DLD1 (cell line): ENCODE data around the gene ZNF683.
"Not testable (repeated sequence)": the region's sequence is repeated elsewhere in the genome, so short reads cannot be mapped to it uniquely, and the experiment has no call there.

ENCODE experiments used
- in situ Hi-C: cut with HindIII; loops from 2 replicates; pipeline ENCODE4 v1.10.0; 2017; ENCODE audit warnings: low sequenced_read_pairs

The ZNF683 gene

DNA sequence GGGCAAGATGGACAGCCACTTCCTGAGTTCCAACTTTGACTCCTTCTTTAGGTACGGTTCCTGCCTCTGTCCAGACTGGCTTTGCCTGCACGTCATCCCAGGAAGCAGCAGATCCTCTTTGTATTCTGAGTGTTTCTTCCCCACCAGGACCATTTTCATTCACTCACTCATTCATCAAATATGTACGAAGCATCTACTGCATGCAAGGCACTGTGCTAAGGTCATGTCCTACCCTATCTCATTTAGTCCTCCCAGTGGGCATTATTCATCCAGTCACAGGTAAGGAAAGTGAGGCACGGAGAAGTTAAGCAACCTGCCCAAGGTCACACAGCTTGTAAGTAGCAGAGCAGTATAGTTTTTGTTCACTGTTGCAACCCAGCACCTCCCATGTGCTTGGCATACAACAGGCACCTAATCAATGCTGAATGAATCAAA, 32.5 kb downstream of the ZNF683 start:
- in situ Hi-C loops: loop anchor here (5.0 kb wide), 1 partner anchor 63 kb away; no protein-coding TSS in a partner anchor

DNA sequence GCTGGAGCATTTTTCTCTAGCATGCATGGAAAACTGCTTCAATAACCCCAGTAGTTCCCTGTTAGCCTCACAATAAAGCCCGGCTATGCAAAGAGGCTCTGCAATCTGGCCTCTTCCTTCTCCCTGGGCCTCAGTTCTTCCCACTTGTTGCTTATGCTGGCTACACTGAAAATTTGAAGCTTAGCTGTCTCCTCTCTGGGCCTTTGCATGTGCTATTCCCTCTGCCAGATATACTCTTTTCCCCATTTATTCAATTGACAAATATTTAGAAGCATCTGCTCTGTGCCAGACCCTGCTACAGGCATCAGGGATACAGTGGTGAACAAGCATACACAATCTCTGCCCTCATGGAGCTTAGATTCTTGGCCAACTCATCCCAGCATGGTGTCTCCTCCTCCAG, 33.9 kb downstream of the ZNF683 start:
- in situ Hi-C loops: no loop called here

DNA sequence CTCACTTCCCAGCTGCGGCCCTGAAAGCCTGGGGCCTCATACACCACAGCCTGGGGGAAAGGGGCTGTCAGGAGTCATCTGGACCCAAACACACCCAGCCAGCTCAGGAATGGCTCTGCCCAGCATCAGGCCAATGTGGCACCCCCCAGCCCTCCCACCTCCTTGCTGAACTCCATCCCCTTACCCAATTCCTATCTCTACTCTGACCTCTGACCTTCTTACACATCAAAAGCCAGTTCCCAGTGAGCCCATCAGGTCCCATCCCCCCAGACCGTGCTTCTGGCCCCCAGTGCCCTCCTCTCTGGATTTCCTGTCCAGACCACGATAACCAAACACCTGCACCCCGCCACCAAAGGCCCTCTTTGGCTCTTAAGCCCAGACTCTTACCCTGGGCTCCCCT, 34.9 kb downstream of the ZNF683 start:
- in situ Hi-C loops: no loop called here

GRCh38 chr1:26337206-26337535, 35.4 kb downstream of the ZNF683 start:
- in situ Hi-C loops: no loop called here

DNA sequence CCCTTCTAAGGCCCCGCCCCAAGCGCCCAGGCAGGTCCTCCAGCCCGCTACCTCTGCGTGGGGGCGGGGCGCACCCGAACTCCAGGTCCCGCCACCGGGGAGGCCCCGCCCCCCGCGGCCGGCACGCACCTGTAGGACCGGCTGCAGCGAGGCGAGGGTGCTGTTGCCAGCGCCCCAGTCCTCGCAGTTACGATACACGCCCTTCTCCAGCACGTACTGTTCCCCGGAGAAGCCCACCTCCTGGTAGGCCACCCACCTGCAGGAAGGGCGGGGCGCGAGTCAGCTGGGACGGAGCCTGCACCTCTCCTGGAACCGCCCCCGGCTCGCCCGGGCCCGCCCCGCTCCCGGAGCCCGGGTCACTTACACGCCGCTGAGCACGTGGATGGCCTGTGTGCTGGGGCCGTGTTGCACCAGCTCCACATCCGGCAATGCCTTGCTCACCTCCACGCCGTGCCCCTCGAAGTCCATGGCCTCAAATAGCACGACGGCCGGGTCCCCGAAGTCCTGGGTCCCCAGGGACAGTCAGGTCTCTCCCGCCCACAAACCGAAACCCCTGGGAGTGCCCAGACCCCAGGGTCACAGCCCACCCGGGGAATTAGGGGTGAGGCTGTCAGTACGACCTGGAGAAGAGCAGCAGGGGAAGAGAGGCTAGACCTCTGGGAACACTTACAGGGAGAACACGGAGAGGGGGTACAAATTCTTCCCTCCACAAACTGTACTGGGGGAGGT, 35.9 kb downstream of the ZNF683 start:
- in situ Hi-C loops: no loop called here

DNA sequence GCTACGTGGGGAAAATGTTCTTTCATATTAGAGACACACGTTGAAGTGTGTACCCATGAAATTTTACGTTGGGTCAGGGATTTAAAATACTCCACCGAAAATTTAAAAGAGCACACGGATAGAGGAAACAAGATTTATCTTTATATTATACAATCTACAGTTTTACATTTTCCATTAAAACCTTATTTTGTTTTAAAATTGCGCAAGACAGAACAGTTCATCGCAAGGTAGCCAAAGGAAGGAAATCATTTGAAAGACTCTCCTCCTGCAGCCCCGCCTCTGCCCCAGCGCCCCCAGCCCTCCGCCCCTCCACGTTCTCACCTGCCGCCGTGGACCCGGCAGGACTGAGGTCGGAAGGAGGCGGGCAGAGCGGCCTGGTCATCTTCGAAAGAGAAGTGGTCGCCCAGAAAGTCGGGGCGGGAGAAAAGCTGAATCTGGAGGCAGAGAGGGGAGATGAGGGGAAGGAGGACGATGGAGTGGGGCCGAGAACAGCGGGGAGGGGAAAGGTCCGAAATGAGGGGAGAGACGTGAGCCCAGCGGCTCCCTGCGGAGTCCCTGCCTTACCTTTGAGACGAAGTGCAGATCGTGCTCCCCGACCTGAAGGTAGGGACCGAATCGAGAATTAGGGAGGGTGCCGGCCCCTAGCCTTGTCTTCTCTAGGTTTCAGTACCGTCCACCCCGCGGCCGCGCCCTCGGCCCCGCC, 36.6 kb downstream of the ZNF683 start:
- in situ Hi-C loops: no loop called here

- in situ Hi-C loops: not testable (repeated sequence)
Measured at GRCh38 chr1:26333312-26333711, 39.2 kb downstream of the ZNF683 start.

DNA sequence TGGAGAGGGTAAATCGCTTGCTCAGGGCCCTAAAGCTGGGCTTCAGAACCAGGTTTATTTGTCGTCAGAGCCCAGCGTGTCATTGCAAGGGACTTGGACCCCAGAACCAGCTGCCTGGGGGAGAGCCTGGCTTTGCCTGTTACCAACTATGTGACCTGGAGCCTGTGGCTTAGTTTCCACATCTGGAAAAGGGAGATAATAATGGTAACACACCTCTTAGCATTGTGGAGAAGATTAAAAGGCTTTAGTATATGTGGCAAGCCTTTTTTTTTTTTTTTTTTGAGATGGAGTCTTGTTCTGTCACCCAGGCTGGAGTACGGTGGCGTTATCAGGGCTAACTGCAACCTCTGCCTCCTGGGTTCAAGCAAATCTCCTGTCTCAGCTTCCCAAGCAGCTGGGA, 42.3 kb downstream of the ZNF683 start:
- in situ Hi-C loops: no loop called here

GRCh38 chr1:26329380-26329779, 43.2 kb downstream of the ZNF683 start:
- in situ Hi-C loops: not testable (repeated sequence)

GRCh38 chr1:26328597-26328996, 44.0 kb downstream of the ZNF683 start:
- in situ Hi-C loops: no loop called here

DNA sequence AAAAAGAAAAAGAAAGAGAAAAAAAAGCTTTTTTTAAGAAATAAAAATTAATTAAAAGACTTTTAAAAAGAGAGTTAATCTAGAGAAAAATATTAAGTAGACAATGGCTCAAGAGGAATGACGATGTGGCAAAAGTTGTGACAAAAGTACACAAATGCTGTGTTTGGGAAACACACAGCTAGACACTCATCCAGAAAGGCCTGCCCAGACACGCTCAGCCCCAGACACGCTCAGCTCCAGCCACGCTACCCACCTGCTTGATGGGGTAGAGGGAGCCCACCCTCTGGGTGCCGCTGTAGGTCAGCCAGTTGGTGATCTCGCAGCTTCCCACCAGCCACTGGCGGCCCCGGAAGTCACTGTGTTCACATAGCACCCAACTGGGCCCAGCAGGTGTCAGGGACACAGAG, 44.6 kb downstream of the ZNF683 start:
- in situ Hi-C loops: no loop called here

- in situ Hi-C loops: no loop called here
Measured at GRCh38 chr1:26324550-26324949, 48.0 kb downstream of the ZNF683 start.

DNA sequence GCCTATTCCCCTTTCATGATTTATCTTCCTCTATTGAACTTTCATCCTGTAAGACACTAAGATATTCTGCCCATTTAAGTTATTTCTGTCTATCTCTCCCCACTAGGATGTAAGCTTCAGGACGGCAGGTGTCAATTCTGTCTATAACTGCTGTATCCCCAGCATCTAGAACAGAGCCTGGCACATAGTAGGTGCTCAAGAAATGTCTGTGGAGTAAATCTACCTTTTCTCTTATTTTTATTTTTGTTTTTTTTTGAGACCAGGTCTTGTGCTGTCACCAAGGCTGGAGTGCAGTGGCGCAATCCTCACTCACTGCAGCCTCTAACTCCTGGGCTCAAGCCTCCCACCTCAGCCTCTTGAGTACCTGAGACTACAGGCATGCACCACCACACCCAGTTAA, 49.2 kb downstream of the ZNF683 start:
- in situ Hi-C loops: no loop called here

- in situ Hi-C loops: no loop called here
Measured at GRCh38 chr1:26322042-26322331, 50.6 kb downstream of the ZNF683 start.

DNA sequence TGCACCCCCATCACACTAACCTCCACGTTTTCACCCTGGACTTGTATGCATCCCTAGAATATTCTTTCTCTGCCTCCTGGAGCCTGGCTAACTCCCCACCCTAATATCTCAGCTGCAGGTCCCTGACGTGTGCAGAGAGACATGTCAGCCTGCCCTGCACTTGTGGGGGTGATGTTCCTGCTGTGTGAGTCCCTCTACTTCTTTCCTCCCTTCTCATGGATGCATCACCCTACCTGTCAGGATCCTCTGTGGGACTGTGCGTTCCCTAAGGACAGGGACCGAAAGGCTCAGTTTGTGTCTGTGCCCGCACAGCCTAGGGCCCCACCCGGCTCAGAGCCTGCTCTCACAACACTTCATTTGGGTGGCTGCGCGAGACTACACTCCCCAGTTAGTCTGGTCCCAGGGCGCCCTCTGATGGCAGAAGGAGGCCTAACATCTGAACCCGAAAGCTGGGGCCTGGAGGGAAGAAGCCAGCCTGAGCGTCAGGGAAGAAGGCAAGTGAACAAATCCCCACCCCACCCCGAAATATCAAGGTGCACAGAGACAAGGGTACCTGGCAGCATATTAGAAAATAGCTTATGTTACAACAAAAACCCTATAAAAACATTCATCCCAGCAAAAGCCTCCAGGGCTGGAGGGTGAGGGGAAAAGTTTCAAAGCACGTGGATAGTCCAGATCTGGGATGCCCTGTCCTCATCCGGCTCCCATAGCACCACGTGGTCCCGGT, 51.1 kb downstream of the ZNF683 start:
- in situ Hi-C loops: no loop called here

- in situ Hi-C loops: no loop called here
Measured at GRCh38 chr1:26320896-26321295, 51.7 kb downstream of the ZNF683 start.

DNA sequence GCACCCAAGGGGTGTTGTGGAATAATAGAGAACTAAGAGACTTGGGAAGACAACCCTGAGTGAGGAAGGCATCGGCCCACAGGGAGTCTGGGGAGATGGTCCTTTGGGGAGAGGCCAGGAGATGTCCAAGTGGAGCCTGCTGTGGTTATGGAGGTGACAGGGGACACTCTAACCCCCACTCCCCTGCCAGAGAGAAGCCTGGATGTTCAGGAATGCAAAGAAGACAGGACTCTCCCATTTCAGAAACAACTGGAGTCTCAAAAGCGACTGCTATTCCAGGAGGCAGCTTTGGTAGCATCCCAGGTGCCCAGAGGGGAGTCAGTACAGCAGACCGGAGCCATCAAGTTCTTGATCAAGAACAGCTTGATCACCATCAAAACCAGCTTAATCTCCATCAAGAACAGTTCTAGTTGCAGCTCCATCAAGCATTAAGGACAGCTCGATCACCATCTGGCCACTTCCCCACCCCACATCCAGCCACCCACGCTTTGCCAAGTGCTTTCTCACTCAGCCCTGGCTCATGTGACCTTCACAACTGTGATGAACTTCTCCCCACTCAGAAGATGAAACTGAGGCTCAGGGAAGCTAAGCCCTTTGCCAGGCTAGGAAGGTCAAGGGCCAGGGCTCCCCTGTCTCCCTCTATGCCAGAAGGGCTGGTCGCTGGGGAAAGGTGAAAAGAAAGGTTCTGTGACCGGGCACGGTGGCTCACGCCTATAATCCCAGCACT, 54.0 kb downstream of the ZNF683 start:
- in situ Hi-C loops: no loop called here

DNA sequence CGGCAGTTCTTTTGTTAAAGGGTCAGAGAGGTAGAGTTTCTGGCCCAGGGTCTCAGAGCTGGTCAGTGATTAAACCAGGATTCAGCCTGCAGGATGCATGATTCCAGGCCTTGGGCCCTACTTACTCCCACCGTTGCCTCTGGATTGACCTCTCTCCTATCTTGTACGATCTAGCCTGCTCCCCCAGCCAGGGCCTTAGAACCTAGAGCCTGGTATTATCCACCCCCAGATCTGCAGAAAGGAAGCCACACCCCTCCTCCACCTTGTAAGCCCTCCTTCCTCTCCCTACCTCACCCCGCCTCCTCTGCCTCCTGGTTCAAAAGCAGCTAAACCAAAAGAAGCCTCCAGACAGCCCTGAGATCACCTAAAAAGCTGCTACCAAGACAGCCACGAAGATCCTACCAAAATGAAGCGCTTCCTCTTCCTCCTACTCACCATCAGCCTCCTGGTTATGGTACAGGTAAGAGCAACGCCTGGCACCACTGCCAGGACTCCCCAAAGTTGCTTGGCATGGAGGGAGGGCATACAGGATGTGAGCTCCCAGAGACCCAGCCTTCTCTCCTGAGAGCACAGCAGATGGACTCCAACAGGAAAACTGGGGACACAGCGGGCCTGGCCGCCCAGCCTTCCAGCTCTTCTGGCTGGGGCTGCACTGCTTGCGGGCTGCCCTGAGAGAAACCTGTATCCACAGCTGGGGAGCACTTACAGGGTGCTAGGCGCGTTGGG, 54.8 kb downstream of the ZNF683 start, which contains the start of gene CD52:
Gene CD52, plus strand, starts transcription at position 347 of the 726 bp plus-strand sequence. Its CDS starts 60 bp downstream, at position 407.
- in situ Hi-C loops: no loop called here

GRCh38 chr1:26317146-26317545, 55.4 kb downstream of the ZNF683 start:
- in situ Hi-C loops: no loop called here
